CD14-positive monocyte (primary cell): Measurements from ENCODE around the gene IL34. TPM values are rescaled to one million over a fixed set of nuclear protein-coding genes. Genes with fewer than 3 reads are reported as not detected.
"Not testable (repeated sequence)": the region's sequence is repeated elsewhere in the genome, so short reads cannot be mapped to it uniquely, and the experiment has no call there.

Experiments used
- DNase-seq, 3 donors: peaks; one replicate each; pipeline ENCODE4 v3.0.0-alpha.2; 2011 to 2022
- H2AFZ ChIP-seq: 2 replicates; pipeline ENCODE4 v1.6.0; 2012; ENCODE audit warnings: mild to moderate bottlenecking, low read depth, low read length, inconsistent platforms; ENCODE audit not compliant: insufficient read depth, poor library complexity, severe bottlenecking
- H3K27ac ChIP-seq, 2 donors: 1 replicate in 1 of 2; 2 replicates in 1 of 2; pipeline ENCODE4 v1.5.1; 2012 to 2013; ENCODE audit warnings: low read length in 2 of 2, control low read depth in 1 of 2, inconsistent platforms in 1 of 2, low read depth in 1 of 2, mild to moderate bottlenecking in 1 of 2
- H3K27me3 ChIP-seq, 2 donors: one replicate each; pipeline versions ENCODE4 v1.6.0 to v1.6.1; 2011 to 2013; ENCODE audit warnings: low read length in 2 of 2; ENCODE audit not compliant: control insufficient read depth in 2 of 2, insufficient read depth in 2 of 2
- H3K36me3 ChIP-seq, 2 donors: replicated peaks in 1 of 2; 1 replicate in 1 of 2; 2 replicates in 1 of 2; pipeline versions ENCODE4 v1.5.1 to v1.6.1; 2012 to 2013; ENCODE audit warnings: low read length in 2 of 2, control low read depth in 1 of 2, inconsistent platforms in 1 of 2, mild to moderate bottlenecking in 1 of 2; ENCODE audit not compliant: insufficient read depth in 2 of 2, control insufficient read depth in 1 of 2
- H3K4me1 ChIP-seq, 2 donors: 1 replicate in 1 of 2; 2 replicates in 1 of 2; pipeline versions ENCODE4 v1.5.1 to v1.6.1; 2012 to 2013; ENCODE audit warnings: low read length in 2 of 2, control low read depth in 1 of 2, inconsistent platforms in 1 of 2, mild to moderate bottlenecking in 1 of 2, moderate library complexity in 1 of 2; ENCODE audit not compliant: insufficient read depth in 2 of 2, control insufficient read depth in 1 of 2
- H3K4me2 ChIP-seq: replicated peaks from 2 replicates; pipeline ENCODE3; 2012; ENCODE audit warnings: low read length, moderate library complexity, mild to moderate bottlenecking; ENCODE audit not compliant: poor library complexity, severe bottlenecking; ENCODE audit errors: extremely low read depth
- H3K4me3 ChIP-seq, 3 experiments: fragments of 200-600 bp in 1 of 3; sonication (generic) in 1 of 3; replicated peaks in 1 of 3; 1 replicate in 2 of 3; 2 replicates in 1 of 3; pipeline ENCODE4 v1.5.1; 2011 to 2013; ENCODE audit warnings: low read length in 3 of 3, mild to moderate bottlenecking in 3 of 3, control low read depth in 2 of 3, low read depth in 2 of 3, inconsistent platforms in 1 of 3, moderate library complexity in 1 of 3
- H3K79me2 ChIP-seq: 2 replicates; pipeline ENCODE4 v1.6.0; 2012; ENCODE audit warnings: mild to moderate bottlenecking, control low read depth, inconsistent platforms, low read length, moderate library complexity; ENCODE audit not compliant: insufficient read depth
- H3K9ac ChIP-seq: 2 replicates; pipeline ENCODE4 v1.6.0; 2017; ENCODE audit warnings: low read length, mild to moderate bottlenecking; ENCODE audit not compliant: insufficient read depth, poor library complexity, severe bottlenecking
- H3K9me3 ChIP-seq, 2 donors: replicated peaks in 1 of 2; 1 replicate in 1 of 2; 2 replicates in 1 of 2; pipeline versions ENCODE4 v1.5.1 to v1.6.1; 2012 to 2013; ENCODE audit warnings: low read length in 2 of 2, control low read depth in 1 of 2; ENCODE audit not compliant: control insufficient read depth in 1 of 2, insufficient read depth in 1 of 2
- H4K20me1 ChIP-seq: 2 replicates; pipeline ENCODE4 v1.6.0; 2012; ENCODE audit warnings: mild to moderate bottlenecking, low read length, control low read depth, moderate library complexity; ENCODE audit not compliant: insufficient read depth
- H3K27ac Mint-ChIP-seq, 7 donors: one replicate each; pipeline ENCODE4 v1.8.0; 2020; ENCODE audit warnings: mild to moderate bottlenecking in 7 of 7, mixed read lengths in 7 of 7, moderate library complexity in 6 of 7, inconsistent platforms in 2 of 7
- H3K27me3 Mint-ChIP-seq, 3 donors: one replicate each; pipeline ENCODE4 v1.8.0; 2021 to 2022; ENCODE audit warnings: low read depth in 3 of 3, mild to moderate bottlenecking in 3 of 3, mixed read lengths in 3 of 3, moderate library complexity in 3 of 3, inconsistent platforms in 1 of 3
- H3K36me3 Mint-ChIP-seq, 2 donors: one replicate each; pipeline ENCODE4 v1.8.0; 2020; ENCODE audit warnings: mixed read lengths in 2 of 2, inconsistent platforms in 1 of 2, mild to moderate bottlenecking in 1 of 2
- H3K4me1 Mint-ChIP-seq: one replicate; pipeline ENCODE4 v1.8.0; 2020; ENCODE audit warnings: mild to moderate bottlenecking, mixed read lengths
- H3K4me3 Mint-ChIP-seq, 2 donors: one replicate each; pipeline ENCODE4 v1.8.0; 2020; ENCODE audit warnings: mild to moderate bottlenecking in 2 of 2, mixed read lengths in 2 of 2, moderate library complexity in 1 of 2
- H3K9me3 Mint-ChIP-seq, 7 donors: one replicate each; pipeline ENCODE4 v1.8.0; 2020 to 2022; ENCODE audit warnings: mixed read lengths in 7 of 7, mild to moderate bottlenecking in 6 of 7, moderate library complexity in 6 of 7, inconsistent platforms in 2 of 7
- CTCF ChIP-seq: fragments of 200-600 bp; IDR thresholded peaks from one replicate; pipeline ENCODE4 v1.8.0; 2022; ENCODE audit warnings: antibody characterized with exemption, mild to moderate bottlenecking
- WGBS: methylation state at CpG from one replicate; pipeline ENCODE4 v1.1.5; 2013; ENCODE audit warnings: missing lambda C conversion rate; ENCODE audit not compliant: insufficient coverage; 5-methylcytosine and 5-hydroxymethylcytosine counted together
- intact Hi-C, 2 donors: fragments of 100-400 bp; cut with micrococcal nuclease; formaldehyde crosslinking; loops; one replicate each; pipeline versions ENCODE4 v1.15.0 to v1.15.1; 2023
- polyA plus RNA-seq, 3 donors: library from polyadenylated mRNA; depleted of rRNA in 1 of 3; unstranded in 2 of 3; stranded (reverse) in 1 of 3; fragments of 300-500 nt in 2 of 3; fragments of >200 nt in 1 of 3; fragmentation: Illumina TruSeq in 2 of 3; gene quantifications; 1 replicate in 2 of 3; 2 replicates in 1 of 3; pipeline ENCODE4 v1.2.3, GENCODE V29; 2012 to 2021

Gene IL34
- polyA plus RNA-seq, 3 donors, result not detected

- DNase-seq, result no peak
- no peak overlapping the region for H3K9ac ChIP-seq
- H3K36me3 ChIP-seq, result no peaks in the 10 kb centered on the region
- H3K4me1 ChIP-seq, result no peaks in the 10 kb centered on the region
- H3K9me3 ChIP-seq, result peaks cover 0 to 3% of the 10 kb centered on the region in 2 donors
- Mint-ChIP-seq H3K36me3 (no peaks in the 10 kb centered on the region), H3K9me3 (peaks cover 4 to 12% (median 11%) of the 10 kb centered on the region in 7 donors), H3K4me1 (no peaks in the 10 kb centered on the region), H3K4me3 (no peak overlapping the region), H3K27ac (no peak overlapping the region), H3K27me3 (peaks cover 3 to 4% (median 3%) of the 10 kb centered on the region in 3 donors)
- H3K4me3 ChIP-seq, result no peak overlapping the region
- no peaks in the 10 kb centered on the region for H3K27me3 ChIP-seq
- no peak overlapping the region for H2AFZ ChIP-seq
- H3K79me2 ChIP-seq, result no peaks in the 10 kb centered on the region
- 100% methylated on average over 2 of the region's 5 CpGs for WGBS
- H3K4me2 ChIP-seq, result no peak overlapping the region
- no peaks in the 10 kb centered on the region for H4K20me1 ChIP-seq
- H3K27ac ChIP-seq, result no peak overlapping the region
- intact Hi-C loops, result no loop called here
- TF ChIP-seq CTCF, result no peak
Observed at GRCh38 chr16:70632273-70632672, 14.1 kb upstream of the IL34 start.

- H4K20me1 ChIP-seq, H2AFZ ChIP-seq, H3K79me2 ChIP-seq, H3K4me2 ChIP-seq, DNase-seq, H3K4me3 Mint-ChIP-seq, H3K9me3 ChIP-seq, H3K4me1 ChIP-seq, H3K36me3 Mint-ChIP-seq, H3K4me1 Mint-ChIP-seq, H3K27ac Mint-ChIP-seq, H3K9ac ChIP-seq, H3K4me3 ChIP-seq, H3K36me3 ChIP-seq, H3K27ac ChIP-seq, intact Hi-C loops, H3K27me3 ChIP-seq, H3K27me3 Mint-ChIP-seq: not testable (repeated sequence)
- peaks cover 4 to 12% (median 11%) of the 10 kb centered on the region in 7 donors for H3K9me3 Mint-ChIP-seq
- 96% methylated on average over 8 of the region's 10 CpGs for WGBS
Observed at GRCh38 chr16:70633617-70634016, 12.7 kb upstream of the IL34 start.
